Uterus (tissue), 2 donors: ENCODE results near the gene TRIP12.

ENCODE experiments used
- CTCF ChIP-seq, 4 experiments: fragments of 200-600 bp in 2 of 4; fragments of 450-650 bp in 2 of 4; sonication (generic) in 2 of 4; IDR thresholded peaks; one replicate each; pipeline ENCODE4 v1.5.1; 2016 to 2019; ENCODE audit warnings: antibody characterized with exemption in 4 of 4, mild to moderate bottlenecking in 2 of 4, moderate library complexity in 1 of 4
- POLR2A ChIP-seq, 2 donors: fragments of 450-650 bp; IDR thresholded peaks; one replicate each; pipeline ENCODE4 v1.6.1; 2016; ENCODE audit warnings: antibody characterized with exemption in 2 of 2, mild to moderate bottlenecking in 1 of 2, moderate library complexity in 1 of 2

GRCh38 chr2:229947544-229947943 is 25.7 kb upstream of the TRIP12 start:
- TF ChIP-seq POLR2A (IDR thresholded peaks at IDR 0.05) = no peak
- no peak for TF ChIP-seq CTCF (IDR thresholded peaks at IDR 0.05)
